ENCODE results near the gene TTC9C.
"Not testable (repeated sequence)": the region's sequence is repeated elsewhere in the genome, so short reads cannot be mapped to it uniquely, and the experiment has no call there.

The TTC9C gene, protein sequence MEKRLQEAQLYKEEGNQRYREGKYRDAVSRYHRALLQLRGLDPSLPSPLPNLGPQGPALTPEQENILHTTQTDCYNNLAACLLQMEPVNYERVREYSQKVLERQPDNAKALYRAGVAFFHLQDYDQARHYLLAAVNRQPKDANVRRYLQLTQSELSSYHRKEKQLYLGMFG

DNA sequence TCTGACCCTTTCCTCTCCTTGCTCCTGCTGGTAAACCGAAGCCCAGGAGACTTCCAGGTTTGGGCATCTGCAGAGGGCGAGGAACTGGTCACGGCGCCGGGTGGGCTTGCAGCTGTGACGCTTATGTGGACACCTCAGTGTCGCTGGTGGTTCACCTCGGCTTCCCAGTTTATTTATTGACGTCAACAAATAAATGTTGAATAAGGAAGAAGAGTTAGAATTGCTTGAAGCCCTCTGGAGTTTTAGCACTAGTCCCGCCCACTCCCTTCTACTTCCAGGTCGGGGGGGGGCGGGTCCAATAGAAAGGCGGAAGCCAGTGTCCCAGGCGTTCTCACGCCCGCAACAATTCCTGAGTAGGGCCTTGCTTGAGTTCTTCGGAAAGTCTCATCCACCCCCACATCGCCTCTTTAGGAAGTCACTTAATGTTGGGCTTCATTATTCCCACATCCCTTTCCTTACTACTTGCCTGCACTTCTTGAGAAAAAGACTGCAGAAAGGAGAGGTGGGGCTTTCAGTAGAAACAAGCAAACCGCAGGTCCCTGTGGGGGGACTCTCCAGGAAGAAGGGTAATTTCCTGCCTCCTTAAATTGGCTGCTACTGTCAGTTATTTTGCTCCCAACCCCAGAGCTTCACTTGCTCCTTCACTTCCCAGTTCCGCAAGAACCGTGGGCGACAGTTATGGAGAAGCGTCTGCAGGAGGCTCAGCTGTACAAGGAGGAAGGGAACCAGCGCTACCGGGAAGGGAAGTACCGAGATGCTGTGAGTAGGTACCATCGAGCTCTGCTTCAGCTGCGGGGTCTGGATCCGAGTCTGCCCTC lies at the start of gene TTC9C:
TTC9C (plus strand) TSS at position 316 of the 818 bp plus-strand sequence; CDS start at position 679, 363 bp downstream.
- DNase-seq = peak; percentile 89

DNA sequence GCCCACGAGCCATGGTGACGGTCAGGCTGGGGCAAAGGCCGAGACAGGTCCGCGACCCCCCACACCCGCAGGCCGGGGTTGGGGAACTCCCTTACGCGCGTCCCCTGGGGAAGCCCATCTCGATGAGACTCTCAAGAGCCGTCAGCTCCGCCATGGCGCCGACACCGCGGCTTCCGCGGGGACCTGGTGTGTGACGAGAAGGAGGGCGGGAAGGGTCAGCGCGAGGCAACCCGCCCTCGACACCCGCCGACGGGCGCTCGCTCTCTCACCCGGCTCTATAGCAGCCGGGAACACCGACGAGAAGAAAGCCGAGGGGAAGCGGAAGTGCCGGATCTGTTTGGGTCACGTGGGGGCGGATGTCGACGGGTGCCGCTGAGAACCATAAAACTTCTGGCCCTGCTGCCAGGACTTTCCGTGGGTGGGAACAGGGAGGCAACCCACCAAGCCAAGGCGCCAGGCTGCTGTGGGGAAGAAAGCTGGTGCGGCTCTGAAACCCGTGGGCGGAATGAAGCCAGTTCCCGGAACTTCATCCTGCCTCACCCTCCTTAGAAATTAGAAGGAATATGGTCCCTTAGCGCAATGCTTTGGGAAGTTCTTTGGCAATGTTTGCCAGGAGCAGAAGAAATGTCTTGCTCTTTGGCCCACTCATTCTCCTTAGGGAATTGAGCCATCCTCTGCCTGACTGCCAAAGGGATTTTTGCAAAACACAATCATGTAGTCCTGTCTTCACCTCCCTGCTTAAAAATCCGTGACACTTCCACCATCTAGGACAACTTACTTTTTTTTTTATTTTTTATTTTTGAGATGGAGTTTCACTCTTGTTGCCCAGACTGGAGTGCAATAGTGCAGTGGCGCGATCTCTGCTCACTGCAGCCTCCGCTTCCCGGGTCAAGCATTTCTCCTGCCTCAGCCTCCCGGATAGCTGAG lies 49.3 kb upstream of the TTC9C start, which contains the start of gene UBXN1:
UBXN1 (minus strand) TSS at position 304 of the 927 bp plus-strand sequence; CDS start at position 154, 150 bp downstream.
- peak; percentile 85 for DNase-seq

DNA sequence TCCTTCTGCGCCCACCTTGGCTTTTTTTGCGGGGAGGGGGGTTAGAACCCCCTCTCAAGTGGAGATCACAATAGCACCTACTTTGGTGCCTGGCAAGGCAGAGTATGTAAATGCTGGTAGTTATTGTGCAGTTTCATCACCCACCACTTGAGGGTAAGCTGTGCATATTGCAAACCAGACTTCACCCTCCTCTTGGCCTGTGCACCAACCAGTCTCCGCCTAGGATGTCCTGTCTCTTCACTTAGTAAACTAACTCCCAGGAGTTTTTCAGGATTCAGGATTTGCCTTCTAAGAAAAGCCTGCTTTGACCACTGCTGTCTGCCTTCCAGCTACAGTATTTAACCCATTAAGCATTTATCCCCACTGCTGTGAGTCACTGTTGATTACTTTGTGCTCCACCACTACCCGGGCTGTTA lies 47.5 kb upstream of the TTC9C start:
- peak; percentile 47 for DNase-seq

DNA sequence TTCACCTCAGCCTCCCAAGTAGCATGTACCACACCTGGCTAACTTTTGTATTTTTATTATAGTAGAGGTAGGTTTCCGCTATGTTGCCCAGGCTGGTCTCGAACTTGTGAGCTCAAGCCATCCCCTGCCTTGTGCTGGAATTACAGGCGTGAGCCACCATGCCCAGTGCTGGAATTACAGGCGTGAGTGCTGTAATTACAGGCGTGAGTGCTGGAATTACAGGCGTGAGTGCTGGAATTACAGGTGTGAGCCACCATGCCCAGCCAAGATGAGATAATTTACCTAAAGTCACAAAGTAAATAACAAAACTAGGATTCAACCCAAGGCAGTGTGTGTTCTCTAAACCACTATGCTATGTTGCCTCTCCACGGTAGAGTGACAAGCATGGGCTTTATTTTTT lies 45.8 kb upstream of the TTC9C start:
- DNase-seq = no peak

DNA sequence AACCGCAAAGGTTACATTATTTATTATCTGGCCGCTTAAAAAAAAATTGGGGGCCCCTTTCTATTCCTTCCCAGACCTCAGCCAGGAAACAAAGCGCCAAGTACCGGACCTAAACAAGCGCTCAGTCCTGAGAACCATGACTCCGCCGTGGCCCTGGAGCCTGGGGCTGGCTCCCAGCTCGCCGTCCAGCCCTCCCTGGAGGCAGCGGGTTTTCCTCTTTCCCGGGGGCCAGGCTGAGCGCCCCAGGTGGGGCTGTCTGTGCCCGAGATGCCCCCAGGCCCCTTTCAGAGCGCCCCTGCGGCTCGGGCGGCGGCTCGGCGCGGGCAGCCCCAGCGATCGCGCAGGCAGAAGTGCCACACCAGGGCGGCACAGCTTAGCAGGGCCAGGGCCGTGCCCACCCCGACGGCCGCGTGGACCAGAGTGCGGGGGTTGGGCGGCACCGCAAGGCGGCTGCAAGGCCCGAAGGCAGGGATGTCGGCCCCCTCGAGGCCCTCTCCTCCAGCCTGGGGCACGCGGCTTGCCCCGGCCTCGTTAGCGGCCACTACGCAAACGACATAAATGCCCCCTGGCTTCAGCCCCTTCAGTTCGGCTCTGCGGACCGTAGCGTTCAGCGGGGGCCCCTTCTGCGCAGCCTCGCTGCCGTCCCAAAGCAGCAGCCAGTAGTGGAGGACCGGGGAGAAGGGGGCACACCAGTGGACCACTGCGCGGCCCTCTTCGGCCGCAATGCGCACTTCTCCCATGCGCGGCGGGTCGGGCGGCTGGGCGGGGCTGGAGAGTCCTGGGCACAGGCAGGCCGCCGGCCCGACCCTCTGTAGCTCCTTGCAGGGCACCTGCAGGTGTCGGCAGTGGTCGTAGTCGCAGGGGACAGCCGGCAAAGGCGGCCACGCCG lies 40.5 kb upstream of the TTC9C start:
- no peak for DNase-seq

DNA sequence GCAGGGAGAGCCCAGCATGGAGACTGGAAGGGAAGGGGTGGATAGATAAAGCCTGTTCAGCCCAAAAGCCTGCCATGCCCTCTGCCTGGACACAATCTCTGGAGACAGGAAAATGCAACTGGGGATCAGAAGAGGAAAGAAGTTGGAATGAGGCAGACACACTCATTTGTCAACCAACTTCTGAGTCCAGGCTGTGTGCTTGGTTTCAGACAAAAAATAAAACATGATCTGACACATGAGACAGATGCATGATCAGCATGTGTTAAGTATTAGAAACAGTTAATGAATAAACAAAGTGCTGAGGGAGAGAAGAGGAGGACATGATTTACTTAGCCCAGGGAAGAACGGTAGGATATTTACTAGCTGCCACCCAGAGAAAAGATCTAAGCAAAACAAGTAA lies 39.8 kb upstream of the TTC9C start:
- DNase-seq = no peak

DNA sequence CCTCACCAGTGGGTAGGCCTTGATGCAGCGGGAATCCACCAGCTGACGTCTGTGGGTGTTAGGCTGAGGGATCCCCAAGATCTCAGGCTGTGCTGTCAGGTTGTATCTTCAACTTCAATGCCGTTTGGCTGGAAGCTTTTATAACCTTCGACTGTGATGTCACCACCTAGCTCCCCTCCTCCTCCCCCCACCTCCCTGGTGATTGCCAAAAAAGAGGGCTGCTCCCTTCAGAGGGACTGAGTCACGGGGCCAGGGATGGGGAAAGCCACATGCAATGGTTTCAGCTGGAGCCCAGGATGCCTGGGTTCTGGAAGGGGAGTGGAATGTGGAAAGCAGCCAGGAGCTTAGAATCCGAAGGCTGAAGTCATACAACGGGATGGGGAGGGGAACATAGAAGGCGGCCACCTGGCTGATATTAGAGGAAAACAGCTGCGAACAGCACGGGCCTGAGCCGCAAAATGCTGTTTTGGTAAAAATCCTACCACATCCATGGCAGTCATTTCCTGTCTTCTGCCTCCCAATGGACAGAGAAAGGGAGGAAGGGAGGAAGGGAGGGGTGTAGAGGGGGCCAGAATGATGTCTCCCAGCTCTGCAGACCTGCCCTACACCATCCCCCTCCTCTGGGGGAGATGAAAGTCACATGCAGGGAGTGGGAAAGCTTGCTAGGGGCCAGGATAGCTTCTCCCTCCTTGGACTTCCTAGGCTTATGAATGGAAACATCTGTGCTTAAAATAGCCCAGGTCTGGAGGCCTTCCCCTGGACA lies 38.7 kb upstream of the TTC9C start, which contains the start of gene LRRN4CL:
LRRN4CL (minus strand) TSS at position 110 of the 763 bp plus-strand sequence. CDS start 1,022 bp downstream, outside the sequence.
- no peak for DNase-seq

DNA sequence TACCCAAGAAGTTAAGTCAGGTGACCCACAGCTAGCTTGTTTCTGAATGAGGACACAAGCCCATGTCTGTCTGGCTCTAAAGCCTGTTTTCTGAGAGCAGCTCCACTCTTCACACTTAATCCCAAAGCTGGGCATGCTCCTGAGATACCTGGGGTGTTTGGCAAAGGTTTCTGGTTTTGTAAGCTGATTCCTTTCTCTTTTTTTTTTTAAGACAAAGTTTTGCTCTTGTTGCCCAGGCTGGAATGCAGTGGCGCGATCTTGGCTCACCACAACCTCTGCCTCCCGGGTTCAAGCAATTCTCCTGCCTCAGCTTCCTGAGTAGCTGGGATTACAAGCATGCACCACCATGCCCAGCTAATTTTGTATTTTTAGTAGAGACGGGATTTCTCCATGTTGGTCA lies 34.7 kb upstream of the TTC9C start:
- DNase-seq = not testable (repeated sequence)

DNA sequence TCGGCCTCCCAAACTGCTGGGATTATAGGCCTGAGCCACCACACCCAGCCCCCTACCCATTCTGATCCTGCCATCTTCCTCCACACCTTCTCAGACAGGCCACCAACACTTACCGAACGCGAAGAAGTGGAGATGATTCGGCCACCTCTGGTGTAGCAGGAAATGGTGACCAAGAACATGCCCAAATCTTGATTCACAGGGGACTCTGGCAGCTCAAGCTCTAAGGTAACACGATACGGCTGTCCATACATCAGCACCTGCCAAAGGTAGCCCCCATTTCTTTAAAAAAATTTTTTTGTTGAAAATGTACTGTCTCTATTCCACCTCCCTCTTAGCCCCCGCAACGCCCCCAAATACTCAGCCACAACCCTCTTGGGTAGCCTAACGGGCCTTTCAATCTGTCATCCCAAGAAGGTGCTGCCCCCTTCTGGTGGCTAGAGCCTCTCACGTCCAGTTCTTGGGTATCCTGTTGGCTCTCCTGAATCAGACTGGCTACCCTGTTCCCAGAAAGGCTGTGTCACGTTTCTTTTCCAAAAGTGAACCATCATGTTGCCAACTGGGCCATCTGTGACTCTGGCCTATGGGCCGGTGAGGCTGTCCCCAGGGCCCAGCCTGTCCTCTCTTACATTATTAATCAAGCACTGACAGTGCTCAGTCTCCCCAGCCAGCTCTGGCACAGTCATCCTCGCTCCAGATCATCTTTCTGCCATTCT lies 33.7 kb upstream of the TTC9C start:
- peak; percentile 88 for DNase-seq

DNA sequence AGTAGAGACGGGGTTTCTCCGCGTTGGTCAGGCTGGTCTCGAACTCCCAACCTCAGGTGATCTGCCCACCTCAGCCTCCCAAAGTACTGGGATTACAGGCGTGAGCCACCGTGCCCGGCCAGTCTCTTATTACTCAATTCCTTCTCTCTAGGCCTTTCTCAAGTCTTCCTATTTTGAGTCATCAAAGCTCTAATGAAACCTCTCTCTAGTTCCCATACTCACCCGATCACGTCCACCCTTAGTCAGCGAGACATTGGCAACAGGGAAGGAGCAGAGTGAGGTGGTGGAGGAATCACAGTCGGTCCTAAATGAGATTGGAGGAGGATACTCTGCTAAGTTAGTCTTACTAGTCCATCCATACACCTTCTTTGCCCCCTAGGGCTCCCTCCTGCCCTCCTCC lies 26.0 kb upstream of the TTC9C start:
- no peak for DNase-seq

DNA sequence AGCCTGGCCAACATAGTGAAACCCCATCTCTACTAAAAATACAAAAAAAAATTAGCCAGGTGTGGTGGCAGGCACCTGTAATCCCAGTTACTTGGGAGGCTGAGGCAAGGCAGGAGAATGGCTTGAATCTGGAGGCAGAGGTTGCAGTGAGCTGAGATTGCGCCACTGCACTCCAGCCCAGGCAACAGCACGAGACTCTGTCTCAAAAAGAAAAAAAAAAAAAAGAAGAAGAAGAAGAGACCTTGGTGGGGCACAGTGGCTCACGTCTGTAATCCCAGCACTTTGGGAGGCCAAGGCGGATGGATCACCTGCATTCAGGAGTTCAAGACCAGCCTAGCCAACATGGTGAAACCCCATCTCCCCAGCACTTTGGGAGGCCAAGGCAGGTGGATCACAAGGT lies 24.4 kb upstream of the TTC9C start:
- not testable (repeated sequence) for DNase-seq

DNA sequence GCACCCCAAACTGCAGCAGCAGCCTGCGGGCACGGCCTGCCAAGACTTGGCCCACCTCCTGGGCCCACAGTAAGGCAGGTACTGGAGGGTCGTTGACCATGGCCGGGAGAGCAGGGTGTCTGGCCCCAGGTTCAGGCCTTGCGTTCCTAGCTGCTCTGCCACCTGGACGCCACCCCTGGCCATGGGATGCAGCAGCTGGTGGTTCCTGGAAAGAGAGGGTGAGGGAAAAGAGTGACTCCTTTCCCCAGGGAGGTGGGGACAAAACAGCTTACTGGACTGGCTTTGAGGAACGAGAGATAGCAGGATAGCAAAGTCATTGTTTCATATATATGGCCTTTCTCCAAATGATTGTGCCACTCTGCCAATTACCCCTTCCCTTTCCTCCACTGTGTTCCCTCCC lies 22.9 kb upstream of the TTC9C start:
- no peak for DNase-seq

DNA sequence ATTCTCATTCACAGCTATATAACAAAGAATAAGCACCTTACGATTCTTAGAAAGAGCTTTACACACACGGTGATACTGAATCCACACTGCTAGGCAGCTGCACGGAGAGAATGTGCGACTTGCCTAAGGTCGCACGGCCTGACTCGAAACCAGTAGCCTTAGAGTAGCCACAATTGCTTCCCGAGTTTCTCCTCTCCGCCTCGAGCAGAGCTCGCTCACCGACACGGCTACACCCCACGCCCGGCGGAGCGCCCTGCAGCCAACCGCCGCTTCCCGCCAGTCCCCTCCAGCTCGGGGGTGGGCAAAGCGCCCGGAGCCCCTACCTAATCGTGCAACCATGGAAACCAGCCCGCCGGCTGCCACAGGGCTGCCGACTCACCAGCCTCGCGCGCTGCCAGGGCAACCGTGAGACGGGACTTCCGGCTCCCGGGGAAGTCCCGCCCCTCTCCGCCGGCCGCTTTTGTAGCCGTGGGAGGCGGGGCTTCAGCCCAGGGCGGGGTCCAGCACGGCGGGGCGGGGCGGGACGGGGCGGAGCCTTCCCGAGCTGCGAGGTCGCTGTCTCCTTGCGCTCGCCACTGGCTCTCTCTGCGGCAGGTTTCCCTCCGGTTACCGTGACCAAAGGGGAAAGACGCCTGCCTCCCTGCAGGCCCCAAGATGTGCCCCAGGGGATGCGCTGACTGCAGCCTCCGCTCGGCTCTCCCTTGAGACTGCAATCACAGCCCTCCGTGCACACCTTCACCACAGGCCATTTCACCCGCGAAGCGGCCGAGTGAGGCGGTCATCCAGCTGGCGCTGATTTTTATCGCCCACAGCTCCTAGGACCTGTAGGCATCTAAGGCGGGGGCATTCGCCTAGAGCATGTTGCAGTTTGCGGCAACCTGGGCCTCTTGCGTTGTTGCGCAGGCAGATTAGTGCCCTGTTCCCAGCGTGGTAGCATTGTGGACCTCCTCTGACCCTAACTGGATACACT lies 22.1 kb upstream of the TTC9C start:
- DNase-seq = peak; percentile 95

DNA sequence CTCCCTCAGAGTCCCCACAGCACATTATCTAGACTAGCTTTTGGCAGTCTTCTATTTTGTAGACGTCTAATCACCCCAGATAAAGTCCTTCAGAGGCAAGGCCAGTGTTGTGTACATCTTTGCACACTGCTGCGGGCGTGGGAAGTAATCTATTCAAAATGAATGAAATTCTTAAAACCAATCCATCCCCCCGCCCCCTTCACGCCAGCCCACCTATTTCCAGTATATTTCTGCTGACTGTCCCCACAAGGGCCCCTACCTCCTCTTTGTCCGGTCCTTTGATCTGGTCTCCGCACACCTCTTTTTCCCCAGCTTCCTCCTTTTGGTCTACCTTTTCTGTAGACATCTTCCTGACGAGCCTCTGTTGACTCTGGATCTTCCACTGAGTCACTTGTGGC lies 21.4 kb upstream of the TTC9C start:
- no peak for DNase-seq

DNA sequence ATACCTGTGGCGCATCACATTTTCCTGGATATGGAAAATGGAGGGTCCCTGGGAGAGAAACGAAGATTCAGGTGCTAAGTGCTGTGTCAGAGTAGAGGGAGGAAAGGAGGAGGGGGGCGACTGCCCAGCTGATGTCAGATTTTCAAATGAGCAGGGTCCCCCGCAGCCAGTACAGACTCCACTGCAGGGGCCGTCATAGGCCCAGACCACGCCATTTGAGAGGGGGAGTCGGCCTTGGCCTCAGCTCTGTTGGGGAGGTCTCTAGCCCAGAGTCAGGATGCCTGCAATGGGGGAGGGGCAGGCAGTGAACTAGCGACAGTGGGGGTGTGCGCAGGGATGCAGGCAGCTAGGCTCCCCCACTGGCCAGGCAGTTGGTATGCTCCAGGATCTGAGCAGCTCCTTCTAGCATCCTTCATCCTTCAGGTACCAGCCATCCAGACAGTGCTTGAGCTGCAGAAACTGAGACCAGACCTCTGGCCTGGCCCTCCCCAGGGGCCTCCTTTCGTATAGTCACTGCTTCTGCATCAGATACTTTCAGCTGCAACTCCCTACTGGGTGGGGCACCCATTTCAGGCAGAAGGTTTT lies 20.9 kb upstream of the TTC9C start, which contains the start of the genes BSCL2 and GNG3:
BSCL2 (minus strand) TSS at position 148 of the 585 bp plus-strand sequence. CDS start 229 bp downstream, outside the sequence.
GNG3 (plus strand) TSS at position 400 of the 585 bp plus-strand sequence. CDS start 620 bp downstream, outside the sequence.
- DNase-seq = no peak

DNA sequence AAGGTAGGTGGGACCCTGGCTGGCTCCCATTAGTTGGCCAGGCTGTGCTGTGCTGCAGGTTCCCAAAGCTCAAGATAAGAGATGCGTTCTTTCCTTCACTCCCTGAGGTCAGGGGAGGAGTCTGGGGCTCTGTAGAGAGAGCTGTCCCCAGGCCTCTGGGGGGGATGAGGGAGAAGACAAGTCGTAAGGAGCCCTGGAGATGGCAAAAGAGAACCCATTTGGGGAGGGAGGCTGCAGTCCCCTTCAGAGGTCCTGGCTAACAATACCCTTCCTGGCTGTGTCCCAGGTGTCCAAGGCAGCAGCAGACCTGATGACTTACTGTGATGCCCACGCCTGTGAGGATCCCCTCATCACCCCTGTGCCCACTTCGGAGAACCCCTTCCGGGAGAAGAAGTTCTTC lies 19.9 kb upstream of the TTC9C start:
- no peak for DNase-seq

DNA sequence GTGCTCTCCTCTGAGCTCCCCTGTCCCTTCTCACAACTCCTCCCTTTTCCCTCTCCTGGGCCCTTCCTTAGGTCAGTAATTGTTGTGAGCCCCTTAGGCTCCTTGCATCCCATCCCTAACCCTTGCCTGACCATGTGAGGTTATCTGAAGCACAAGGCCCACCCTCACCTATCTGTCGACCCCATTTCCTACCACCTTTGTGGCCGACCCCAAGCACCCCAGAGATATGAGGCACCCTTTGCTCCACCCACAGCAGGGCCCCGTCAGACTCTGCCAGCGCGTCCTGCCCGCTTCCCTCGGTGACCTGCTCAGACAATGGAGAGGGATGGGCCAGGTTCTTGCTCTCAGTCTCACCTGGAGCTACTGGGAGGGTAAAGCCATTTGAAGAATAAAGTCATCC lies 19.5 kb upstream of the TTC9C start:
- peak; percentile 72 for DNase-seq

DNA sequence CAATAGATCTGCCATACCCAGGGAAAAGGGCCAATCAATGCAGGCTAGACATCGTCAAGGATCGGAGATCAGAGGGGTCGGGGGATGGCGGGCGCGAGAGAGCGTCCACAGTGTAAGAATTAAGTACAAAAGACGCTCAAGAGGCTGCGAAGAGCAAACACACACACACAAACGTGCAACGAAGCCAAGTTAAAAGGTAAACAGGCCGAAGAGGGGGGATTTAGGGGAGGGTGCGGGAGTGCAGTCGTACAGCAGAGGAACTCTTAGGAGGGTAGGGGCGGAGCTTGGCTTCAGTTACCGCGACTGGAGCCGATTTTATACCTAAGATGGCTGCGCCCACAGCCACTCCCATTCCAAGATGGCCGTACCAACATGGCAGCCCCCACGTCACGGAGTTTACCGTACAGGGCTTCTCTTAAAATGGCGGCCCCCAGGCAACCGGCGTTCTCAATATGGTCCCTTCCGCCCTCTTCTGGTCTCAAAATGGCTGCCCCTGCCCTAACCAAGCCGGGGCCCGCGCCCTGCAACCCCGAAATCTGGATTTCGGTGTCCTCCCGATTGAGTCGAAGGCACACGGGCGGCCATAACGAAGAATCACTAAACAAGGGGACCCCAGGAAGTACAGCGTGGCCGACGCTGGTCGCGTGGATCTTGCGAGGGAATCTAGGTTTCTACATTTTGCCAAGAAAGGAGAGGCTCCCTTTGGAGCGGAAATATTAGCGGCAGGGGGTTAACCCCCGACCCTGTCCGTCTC lies 18.9 kb upstream of the TTC9C start:
- DNase-seq = peak; percentile 98

All from CD4-positive, alpha-beta T cell treated with Interleukin-6 for 4 hours (primary cell).